Mesendoderm (in vitro differentiated cells): ENCODE measurements around the gene ABCA7.

Experiments
- DNase-seq: peaks from one replicate; pipeline ENCODE4 v3.0.0; 2013
- H2AK5ac ChIP-seq: 2 replicates; pipeline ENCODE4 v1.6.1; 2013; ENCODE audit warnings: low read length, inconsistent platforms
- H2BK120ac ChIP-seq: 2 replicates; pipeline ENCODE4 v1.6.1; 2013; ENCODE audit warnings: low read depth, mild to moderate bottlenecking, low read length, moderate library complexity, mixed read lengths
- H2BK15ac ChIP-seq: replicated peaks from 2 replicates; pipeline ENCODE4 v1.6.1; 2013; ENCODE audit warnings: low read depth, mild to moderate bottlenecking, moderate library complexity
- H2BK5ac ChIP-seq: 2 replicates; pipeline ENCODE4 v1.6.1; 2013; ENCODE audit warnings: low read length, inconsistent platforms
- H3K18ac ChIP-seq: 2 replicates; pipeline ENCODE4 v1.6.1; 2013; ENCODE audit warnings: mild to moderate bottlenecking, low read length, mixed read lengths
- H3K23ac ChIP-seq: one replicate; pipeline ENCODE4 v1.6.1; 2013; ENCODE audit warnings: low read length
- H3K27ac ChIP-seq: 2 replicates; pipeline ENCODE4 v1.5.1; 2013; ENCODE audit warnings: low read depth, mild to moderate bottlenecking, inconsistent platforms, low read length, moderate library complexity
- H3K27me3 ChIP-seq: 2 replicates; pipeline ENCODE4 v1.6.1; 2013; ENCODE audit warnings: low read length, control low read depth, mild to moderate bottlenecking, inconsistent platforms; ENCODE audit not compliant: insufficient read depth, poor library complexity
- H3K36me3 ChIP-seq: 2 replicates; pipeline ENCODE4 v1.6.1; 2013; ENCODE audit warnings: low read length, inconsistent platforms; ENCODE audit not compliant: control insufficient read depth, insufficient read depth
- H3K4ac ChIP-seq: one replicate; pipeline ENCODE4 v1.6.1; 2013; ENCODE audit warnings: low read depth, mild to moderate bottlenecking, low read length, moderate library complexity
- H3K4me1 ChIP-seq: 2 replicates; pipeline ENCODE4 v1.6.1; 2013; ENCODE audit warnings: low read depth, low read length, inconsistent platforms; ENCODE audit not compliant: control insufficient read depth
- H3K4me2 ChIP-seq: 2 replicates; pipeline ENCODE4 v1.6.1; 2013; ENCODE audit warnings: low read length
- H3K4me3 ChIP-seq: 2 replicates; pipeline ENCODE4 v1.5.1; 2013; ENCODE audit warnings: mild to moderate bottlenecking, low read length
- H3K56ac ChIP-seq: one replicate; pipeline ENCODE4 v1.6.1; 2013; ENCODE audit warnings: low read length
- H3K79me1 ChIP-seq: 2 replicates; pipeline ENCODE4 v1.6.1; 2013; ENCODE audit warnings: low read length, inconsistent platforms
- H3K79me2 ChIP-seq: 2 replicates; pipeline ENCODE4 v1.6.1; 2013; ENCODE audit warnings: mild to moderate bottlenecking, low read length; ENCODE audit not compliant: control insufficient read depth, insufficient read depth
- H3K9ac ChIP-seq: 2 replicates; pipeline ENCODE4 v1.6.1; 2013; ENCODE audit warnings: low read length, inconsistent platforms
- H4K5ac ChIP-seq: one replicate; pipeline ENCODE4 v1.6.1; 2013; ENCODE audit warnings: low read length
- H4K8ac ChIP-seq: one replicate; pipeline ENCODE4 v1.6.1; 2013; ENCODE audit warnings: low read depth, mild to moderate bottlenecking, control low read depth, low read length, moderate library complexity
- WGBS: extraction: QIAGEN DNeasy Blood & Tissue Kit; methylation state at CpG from one replicate; pipeline ENCODE4 v1.1.7; 2013; ENCODE audit warnings: low lambda C conversion rate, missing lambda C conversion rate; ENCODE audit not compliant: insufficient coverage; ENCODE audit errors: extremely low coverage; 5-methylcytosine and 5-hydroxymethylcytosine counted together

Gene ABCA7

GRCh38 chr19:995051-995827 lies 44.7 kb upstream of the ABCA7 start:
- Histone ChIP-seq H2BK5ac (no peak overlapping the region), H3K79me1 (no peaks in the 10 kb centered on the region), H3K23ac (no peak overlapping the region), H3K27ac (no peak overlapping the region), H3K4me1 (no peaks in the 10 kb centered on the region), H3K4me3 (no peak overlapping the region), H4K5ac (no peak overlapping the region), H3K79me2 (no peaks in the 10 kb centered on the region), H4K8ac (no peak overlapping the region), H3K9ac (no peak overlapping the region), H2BK120ac (no peak overlapping the region), H3K27me3 (no peaks in the 10 kb centered on the region), H2AK5ac (no peak overlapping the region), H3K4me2 (no peak overlapping the region), H3K18ac (no peak overlapping the region), H3K4ac (no peak overlapping the region), H3K56ac (no peak overlapping the region), H3K36me3 (peaks cover 3% of the 10 kb centered on the region), H2BK15ac (no peak overlapping the region)
- WGBS = no CpG with 5 or more reads among the region's 26 CpGs
- no peak for DNase-seq

- peak; percentile 58 for DNase-seq
These were observed 43.7 kb upstream of the ABCA7 start for GRCh38 chr19:996051-996838.

GRCh38 chr19:998064-998463 lies 41.8 kb upstream of the ABCA7 start:
- Histone ChIP-seq H3K56ac (no peak overlapping the region), H2BK15ac (no peak overlapping the region), H3K27me3 (peaks cover 5% of the 10 kb centered on the region), H4K5ac (no peak overlapping the region), H3K27ac (no peak overlapping the region), H2BK120ac (no peak overlapping the region), H3K4me2 (no peak overlapping the region), H3K23ac (no peak overlapping the region), H3K36me3 (no peaks in the 10 kb centered on the region), H3K4me1 (no peaks in the 10 kb centered on the region), H3K79me2 (no peaks in the 10 kb centered on the region), H4K8ac (no peak overlapping the region), H3K79me1 (no peaks in the 10 kb centered on the region), H3K4ac (no peak overlapping the region), H3K4me3 (no peak overlapping the region), H3K9ac (no peak overlapping the region), H3K18ac (no peak overlapping the region), H2BK5ac (no peak overlapping the region), H2AK5ac (no peak overlapping the region)
- WGBS = no CpG with 5 or more reads among the region's 6 CpGs
- no peak for DNase-seq

More at GRCh38 chr19:996051-996838, 43.7 kb upstream of the ABCA7 start:
- Histone ChIP-seq H3K4ac (no peak overlapping the region), H2BK120ac (no peak overlapping the region), H3K4me2 (peak overlapping the region; percentile 14), H3K79me2 (no peaks in the 10 kb centered on the region), H2BK15ac (no peak overlapping the region), H3K18ac (no peak overlapping the region), H3K36me3 (no peaks in the 10 kb centered on the region), H3K9ac (peak overlapping the region; percentile 22), H3K23ac (peak overlapping the region; percentile 80), H2BK5ac (no peak overlapping the region), H3K4me1 (no peaks in the 10 kb centered on the region), H3K27ac (no peak overlapping the region), H3K27me3 (peaks cover 5% of the 10 kb centered on the region), H2AK5ac (no peak overlapping the region), H4K5ac (no peak overlapping the region), H3K79me1 (no peaks in the 10 kb centered on the region), H4K8ac (no peak overlapping the region), H3K4me3 (no peak overlapping the region), H3K56ac (peak overlapping the region; percentile 44)
- WGBS = no CpG with 5 or more reads among the region's 64 CpGs

GRCh38 chr19:999379-999719 lies 40.6 kb upstream of the ABCA7 start:
- Histone ChIP-seq H3K4me3 (no peak overlapping the region), H3K4me1 (no peaks in the 10 kb centered on the region), H2BK120ac (no peak overlapping the region), H3K79me1 (no peaks in the 10 kb centered on the region), H3K27ac (no peak overlapping the region), H3K36me3 (no peaks in the 10 kb centered on the region), H3K9ac (no peak overlapping the region), H4K8ac (no peak overlapping the region), H2AK5ac (no peak overlapping the region), H4K5ac (no peak overlapping the region), H3K27me3 (peaks cover 5% of the 10 kb centered on the region), H3K18ac (no peak overlapping the region), H3K4me2 (no peak overlapping the region), H3K4ac (no peak overlapping the region), H3K56ac (no peak overlapping the region), H2BK5ac (no peak overlapping the region), H2BK15ac (no peak overlapping the region), H3K79me2 (no peaks in the 10 kb centered on the region), H3K23ac (no peak overlapping the region)
- no peak for DNase-seq
- no CpG with 5 or more reads among the region's 3 CpGs for WGBS

- no CpG with 5 or more reads among the region's 43 CpGs for WGBS
- H3K36me3 ChIP-seq = no peaks in the 10 kb centered on the region
- no peak within 1 kb of the TSS for H4K8ac ChIP-seq
- no peak within 1 kb of the TSS for H2BK5ac ChIP-seq
- H3K9ac ChIP-seq = peak within 1 kb of the TSS; percentile 44
- peak within 1 kb of the TSS; percentile 56 for H3K56ac ChIP-seq
- no peak within 1 kb of the TSS for H4K5ac ChIP-seq
- no peak within 1 kb of the TSS for H3K23ac ChIP-seq
- H3K4me2 ChIP-seq = peak within 1 kb of the TSS; percentile 52
- peaks cover 5% of the 10 kb centered on the region for H3K27me3 ChIP-seq
- peak; percentile 69 for DNase-seq
- H2BK15ac ChIP-seq = no peak within 1 kb of the TSS
- no peak within 1 kb of the TSS for H3K27ac ChIP-seq
- H3K4ac ChIP-seq = no peak within 1 kb of the TSS
- no peaks in the 10 kb centered on the region for H3K79me2 ChIP-seq
- H3K18ac ChIP-seq = no peak within 1 kb of the TSS
- H3K79me1 ChIP-seq = no peaks in the 10 kb centered on the region
- no peak within 1 kb of the TSS for H3K4me3 ChIP-seq
- H2BK120ac ChIP-seq = no peak within 1 kb of the TSS
- H2AK5ac ChIP-seq = no peak within 1 kb of the TSS
- H3K4me1 ChIP-seq = no peaks in the 10 kb centered on the region
These were observed 39.8 kb upstream of the ABCA7 start, which contains the start of gene GRIN3B for GRCh38 chr19:1000095-1000494. TSS of gene GRIN3B (plus strand) at chr19:1000419. CDS start at chr19:1000438, 19 bp downstream.
